Natural killer cell (primary cell): Measurements from ENCODE around the gene CRIM1. TPM values are rescaled to one million over a fixed set of nuclear protein-coding genes. Genes with fewer than 3 reads are reported as not detected.

Experiments
- ATAC-seq, 3 donors: fragments of 150-1000 bp in 2 of 3; fragments of 200-7000 bp in 1 of 3; cut with Tn5 transposase; 1 replicate in 1 of 3; 2 replicates in 2 of 3; pipeline ENCODE4 v1.10.0; 2021; ENCODE audit warnings: mild to moderate bottlenecking in 2 of 3, moderate library complexity in 2 of 3
- DNase-seq, 2 donors: peaks; one replicate each; pipeline versions ENCODE4 v3.0.0 to v3.0.0-alpha.2; 2013 to 2021; ENCODE audit warnings: mixed read lengths in 1 of 2
- H3K27ac ChIP-seq: one replicate; pipeline ENCODE4 v1.5.1; 2013; ENCODE audit warnings: mild to moderate bottlenecking, low read length
- H3K27me3 ChIP-seq: one replicate; pipeline ENCODE4 v1.6.1; 2013; ENCODE audit warnings: low read length; ENCODE audit not compliant: control insufficient read depth, insufficient read depth
- H3K36me3 ChIP-seq: one replicate; pipeline ENCODE4 v1.6.1; 2013; ENCODE audit warnings: low read length; ENCODE audit not compliant: control insufficient read depth, insufficient read depth
- H3K4me1 ChIP-seq: one replicate; pipeline ENCODE4 v1.6.1; 2013; ENCODE audit warnings: low read length; ENCODE audit not compliant: control insufficient read depth, insufficient read depth
- H3K4me3 ChIP-seq: one replicate; pipeline ENCODE4 v1.5.1; 2013; ENCODE audit warnings: low read length
- H3K9me3 ChIP-seq: one replicate; pipeline ENCODE4 v1.6.1; 2013; ENCODE audit warnings: low read length; ENCODE audit not compliant: control insufficient read depth, insufficient read depth
- H3K27ac Mint-ChIP-seq, 2 donors: one replicate each; pipeline ENCODE4 v1.8.0; 2022; ENCODE audit warnings: mild to moderate bottlenecking in 2 of 2, mixed read lengths in 2 of 2, moderate library complexity in 1 of 2
- H3K27me3 Mint-ChIP-seq, 2 donors: one replicate each; pipeline ENCODE4 v1.8.0; 2022; ENCODE audit warnings: low read depth in 2 of 2, mixed read lengths in 2 of 2
- H3K36me3 Mint-ChIP-seq: one replicate; pipeline ENCODE4 v1.8.0; 2022; ENCODE audit warnings: mixed read lengths
- H3K4me1 Mint-ChIP-seq, 2 donors: one replicate each; pipeline ENCODE4 v1.8.0; 2022; ENCODE audit warnings: mixed read lengths in 2 of 2
- H3K4me3 Mint-ChIP-seq: one replicate; pipeline ENCODE4 v1.8.0; 2022; ENCODE audit warnings: mild to moderate bottlenecking, moderate library complexity, mixed read lengths
- H3K9me3 Mint-ChIP-seq, 2 donors: one replicate each; pipeline ENCODE4 v1.8.0; 2022; ENCODE audit warnings: mixed read lengths in 2 of 2
- WGBS: methylation state at CpG from one replicate; pipeline ENCODE4 v1.1.7; 2013; ENCODE audit warnings: missing lambda C conversion rate; ENCODE audit not compliant: insufficient coverage; 5-methylcytosine and 5-hydroxymethylcytosine counted together
- intact Hi-C: fragments of 100-400 bp; cut with micrococcal nuclease; formaldehyde crosslinking; loops from one replicate; pipeline ENCODE4 v1.14.2; 2022
- total RNA-seq, 4 donors: library from RNA; stranded (reverse); fragments of 120-200 nt in 1 of 4; gene quantifications; one replicate each; pipeline versions ENCODE4 v1.2.3 to v1.2.4, GENCODE V29; 2013 to 2022
- TF ChIP-seq, protein P1 (sequence below): fragments of 200-600 bp; IDR thresholded peaks from one replicate; pipeline ENCODE4 v1.8.0; 2022; ENCODE audit warnings: antibody characterized with exemption

The CRIM1 gene
- total RNA-seq, 3 donors from 2014 or later (not counting 1 experiment from before 2014, with no cell fraction given), result 19.3 to 34.1 (median 32.9) TPM

DNA sequence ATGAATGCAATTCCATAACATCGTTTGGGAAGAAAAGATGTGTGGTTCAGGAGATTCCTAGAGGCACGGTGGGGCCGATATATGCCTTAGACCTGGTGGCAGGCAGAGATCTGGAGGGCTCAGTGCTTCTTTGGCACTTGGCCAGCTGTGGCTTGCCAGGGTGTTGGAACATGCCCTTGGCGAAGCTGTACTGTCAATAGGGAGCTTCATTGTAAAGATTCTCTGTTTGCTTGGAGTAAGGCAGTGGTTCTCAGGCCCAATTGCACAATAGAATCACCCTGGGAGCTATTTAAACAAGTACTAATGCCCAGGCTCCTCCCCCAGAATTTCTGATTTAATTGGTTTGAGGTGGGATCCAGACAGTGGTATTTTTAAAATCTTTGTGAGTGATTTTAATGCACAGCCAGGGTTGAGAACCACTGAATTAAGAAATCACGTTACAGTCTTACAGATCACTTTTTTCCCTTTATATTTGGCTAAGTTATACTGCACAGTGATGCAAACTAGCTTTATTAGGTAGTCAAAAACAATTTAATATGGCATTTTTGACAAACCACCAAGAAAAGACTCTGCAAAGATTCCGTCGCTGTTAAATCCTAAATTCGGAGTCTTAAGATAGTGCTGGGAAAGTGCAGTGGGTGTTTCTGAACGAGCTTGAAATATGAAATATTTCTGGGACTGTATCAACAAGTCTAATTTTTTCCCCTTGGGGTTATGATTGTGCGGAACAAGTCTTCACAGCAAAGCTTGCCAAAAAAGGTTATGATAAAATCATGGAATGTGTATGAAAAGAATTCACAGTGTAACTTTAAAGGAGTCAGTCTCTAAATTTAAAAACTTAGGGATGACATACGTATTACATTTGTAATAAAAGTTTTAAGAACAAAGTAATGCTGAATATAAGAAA, 78.0 kb downstream of the CRIM1 start:
- H3K27me3 ChIP-seq, result no peaks in the 10 kb centered on the region
- no peak for ATAC-seq
- no peaks in the 10 kb centered on the region for H3K4me1 ChIP-seq
- H3K4me3 ChIP-seq, result no peak overlapping the region
- Mint-ChIP-seq H3K27ac (no peak overlapping the region), H3K4me1 (peaks cover 11 to 16% of the 10 kb centered on the region in 2 donors), H3K36me3 (no peaks in the 10 kb centered on the region), H3K9me3 (no peaks in the 10 kb centered on the region), H3K4me3 (no peak overlapping the region), H3K27me3 (no peaks in the 10 kb centered on the region)
- no peak for DNase-seq
- intact Hi-C loops, result no loop called here
- no peaks in the 10 kb centered on the region for H3K9me3 ChIP-seq
- TF ChIP-seq, protein P1, sequence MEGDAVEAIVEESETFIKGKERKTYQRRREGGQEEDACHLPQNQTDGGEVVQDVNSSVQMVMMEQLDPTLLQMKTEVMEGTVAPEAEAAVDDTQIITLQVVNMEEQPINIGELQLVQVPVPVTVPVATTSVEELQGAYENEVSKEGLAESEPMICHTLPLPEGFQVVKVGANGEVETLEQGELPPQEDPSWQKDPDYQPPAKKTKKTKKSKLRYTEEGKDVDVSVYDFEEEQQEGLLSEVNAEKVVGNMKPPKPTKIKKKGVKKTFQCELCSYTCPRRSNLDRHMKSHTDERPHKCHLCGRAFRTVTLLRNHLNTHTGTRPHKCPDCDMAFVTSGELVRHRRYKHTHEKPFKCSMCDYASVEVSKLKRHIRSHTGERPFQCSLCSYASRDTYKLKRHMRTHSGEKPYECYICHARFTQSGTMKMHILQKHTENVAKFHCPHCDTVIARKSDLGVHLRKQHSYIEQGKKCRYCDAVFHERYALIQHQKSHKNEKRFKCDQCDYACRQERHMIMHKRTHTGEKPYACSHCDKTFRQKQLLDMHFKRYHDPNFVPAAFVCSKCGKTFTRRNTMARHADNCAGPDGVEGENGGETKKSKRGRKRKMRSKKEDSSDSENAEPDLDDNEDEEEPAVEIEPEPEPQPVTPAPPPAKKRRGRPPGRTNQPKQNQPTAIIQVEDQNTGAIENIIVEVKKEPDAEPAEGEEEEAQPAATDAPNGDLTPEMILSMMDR, result no peak
- WGBS, result 82% methylated on average over 10 of the region's 11 CpGs
- H3K27ac ChIP-seq, result no peak overlapping the region
- H3K36me3 ChIP-seq, result no peaks in the 10 kb centered on the region

DNA sequence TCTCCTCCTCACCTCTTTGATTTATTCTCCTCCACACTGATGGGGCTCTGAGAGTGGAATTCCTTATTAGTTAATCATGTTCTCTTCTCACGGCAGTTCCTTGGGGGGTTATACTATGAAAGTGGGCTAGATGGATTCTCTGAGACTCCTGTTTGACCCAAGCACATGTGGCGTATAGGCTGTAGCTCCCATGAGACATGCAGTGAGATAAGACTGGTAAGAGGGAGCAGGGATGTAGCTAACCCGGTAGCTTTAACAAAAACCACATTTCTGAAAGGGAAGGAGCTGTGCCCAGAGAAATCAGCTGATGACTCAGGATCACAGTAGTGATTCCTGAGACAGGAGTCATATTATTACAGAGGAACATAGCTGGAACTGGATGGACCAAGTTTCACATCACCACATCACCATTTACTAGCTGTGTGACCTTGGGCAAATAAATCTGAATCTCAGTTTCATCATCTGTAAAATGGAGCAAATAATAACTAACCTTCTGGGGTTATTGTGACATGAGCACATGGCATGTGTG, 82.9 kb downstream of the CRIM1 start:
- Histone ChIP-seq H3K9me3 (no peaks in the 10 kb centered on the region), H3K36me3 (peaks cover 5% of the 10 kb centered on the region), H3K4me3 (no peak overlapping the region), H3K4me1 (peaks cover 6% of the 10 kb centered on the region), H3K27me3 (no peaks in the 10 kb centered on the region), H3K27ac (no peak overlapping the region)
- Mint-ChIP-seq H3K27me3 (no peaks in the 10 kb centered on the region), H3K9me3 (no peaks in the 10 kb centered on the region), H3K36me3 (peaks cover 4% of the 10 kb centered on the region), H3K4me3 (no peak overlapping the region), H3K4me1 (peaks cover 22 to 23% of the 10 kb centered on the region in 2 donors), H3K27ac (no peak overlapping the region)
- intact Hi-C loops, result no loop called here
- ATAC-seq (no peak), DNase-seq (no peak)
- TF ChIP-seq, protein P1, result no peak
- 88% methylated on average over 3 of the region's 3 CpGs for WGBS

DNA sequence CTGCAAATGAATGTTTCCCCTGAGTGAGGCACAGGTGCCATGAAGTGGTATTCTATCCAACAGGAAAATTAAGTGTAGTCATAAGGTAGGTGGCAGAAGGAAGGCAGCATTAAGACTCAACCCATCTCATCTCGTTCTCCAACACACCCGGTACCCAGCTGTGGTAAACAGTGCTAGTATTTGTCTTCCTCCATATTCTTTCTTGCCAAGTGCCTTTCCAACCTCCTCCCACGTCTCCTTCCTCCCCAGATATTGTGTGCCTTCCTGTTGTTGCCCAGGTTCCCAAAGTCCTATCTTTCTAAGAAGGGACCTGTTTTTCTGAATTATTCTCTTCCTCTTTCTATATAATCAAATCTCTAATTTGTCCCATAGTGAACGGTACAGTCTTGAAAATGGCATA, 83.5 kb downstream of the CRIM1 start:
- Histone ChIP-seq H3K9me3 (no peaks in the 10 kb centered on the region), H3K4me3 (no peak overlapping the region), H3K27me3 (no peaks in the 10 kb centered on the region), H3K27ac (no peak overlapping the region), H3K4me1 (peaks cover 6% of the 10 kb centered on the region), H3K36me3 (peaks cover 10% of the 10 kb centered on the region)
- no peak for ATAC-seq
- no peaks in the 10 kb centered on the region for H3K9me3 Mint-ChIP-seq
- 89% methylated on average over 4 of the region's 4 CpGs for WGBS
- H3K27ac Mint-ChIP-seq, result no peak overlapping the region
- TF ChIP-seq, protein P1, result no peak
- intact Hi-C loops, result no loop called here
- H3K4me3 Mint-ChIP-seq, result no peak overlapping the region
- H3K36me3 Mint-ChIP-seq, result peaks cover 6% of the 10 kb centered on the region
- no peaks in the 10 kb centered on the region for H3K27me3 Mint-ChIP-seq
- peaks cover 22 to 23% of the 10 kb centered on the region in 2 donors for H3K4me1 Mint-ChIP-seq
- no peak for DNase-seq
